OCI-LY3 (cell line): ENCODE measurements around the gene ATP8B1.

Source experiments
- EZH2phosphoT487 ChIP-seq: fragments of 200-600 bp; shearing (Covaris generic); IDR thresholded peaks from 2 replicates; pipeline ENCODE4 v1.6.1; 2018; ENCODE audit warnings: antibody characterized with exemption, mixed run types, low read depth
- TF ChIP-seq, protein P1 (sequence below): fragments of 200-600, 300-600 bp; sonication (generic); IDR thresholded peaks from 2 replicates; pipeline ENCODE4 v1.5.1; 2014; ENCODE audit warnings: antibody characterized with exemption, low read length, low read depth

DNA sequence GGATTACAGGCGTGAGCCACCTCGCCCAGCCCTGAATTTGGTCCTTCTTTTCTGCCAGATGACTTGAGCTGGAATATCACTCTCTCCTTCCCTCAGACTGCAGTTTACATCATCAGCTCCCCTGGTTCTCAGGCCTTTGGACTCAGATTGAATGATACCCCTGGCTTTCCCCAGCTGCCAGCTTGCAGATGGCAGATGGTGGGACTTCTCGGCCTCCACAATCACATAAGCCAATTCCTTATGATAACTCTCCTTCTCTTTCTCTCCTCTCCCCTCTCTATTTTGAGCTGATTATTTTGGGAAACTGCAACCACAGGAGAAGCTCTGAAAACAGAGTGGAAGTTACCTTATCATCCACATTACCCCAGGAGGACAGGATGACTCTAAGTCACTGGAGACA is 33.4 kb upstream of the ATP8B1 start:
- TF ChIP-seq, protein P1, sequence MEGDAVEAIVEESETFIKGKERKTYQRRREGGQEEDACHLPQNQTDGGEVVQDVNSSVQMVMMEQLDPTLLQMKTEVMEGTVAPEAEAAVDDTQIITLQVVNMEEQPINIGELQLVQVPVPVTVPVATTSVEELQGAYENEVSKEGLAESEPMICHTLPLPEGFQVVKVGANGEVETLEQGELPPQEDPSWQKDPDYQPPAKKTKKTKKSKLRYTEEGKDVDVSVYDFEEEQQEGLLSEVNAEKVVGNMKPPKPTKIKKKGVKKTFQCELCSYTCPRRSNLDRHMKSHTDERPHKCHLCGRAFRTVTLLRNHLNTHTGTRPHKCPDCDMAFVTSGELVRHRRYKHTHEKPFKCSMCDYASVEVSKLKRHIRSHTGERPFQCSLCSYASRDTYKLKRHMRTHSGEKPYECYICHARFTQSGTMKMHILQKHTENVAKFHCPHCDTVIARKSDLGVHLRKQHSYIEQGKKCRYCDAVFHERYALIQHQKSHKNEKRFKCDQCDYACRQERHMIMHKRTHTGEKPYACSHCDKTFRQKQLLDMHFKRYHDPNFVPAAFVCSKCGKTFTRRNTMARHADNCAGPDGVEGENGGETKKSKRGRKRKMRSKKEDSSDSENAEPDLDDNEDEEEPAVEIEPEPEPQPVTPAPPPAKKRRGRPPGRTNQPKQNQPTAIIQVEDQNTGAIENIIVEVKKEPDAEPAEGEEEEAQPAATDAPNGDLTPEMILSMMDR, result no peak
- no peak for TF ChIP-seq EZH2phosphoT487
